Measurements from ENCODE around the gene ZSWIM5.
"Not testable (repeated sequence)": the region's sequence is repeated elsewhere in the genome, so short reads cannot be mapped to it uniquely, and the experiment has no call there.

The ZSWIM5 gene

DNA sequence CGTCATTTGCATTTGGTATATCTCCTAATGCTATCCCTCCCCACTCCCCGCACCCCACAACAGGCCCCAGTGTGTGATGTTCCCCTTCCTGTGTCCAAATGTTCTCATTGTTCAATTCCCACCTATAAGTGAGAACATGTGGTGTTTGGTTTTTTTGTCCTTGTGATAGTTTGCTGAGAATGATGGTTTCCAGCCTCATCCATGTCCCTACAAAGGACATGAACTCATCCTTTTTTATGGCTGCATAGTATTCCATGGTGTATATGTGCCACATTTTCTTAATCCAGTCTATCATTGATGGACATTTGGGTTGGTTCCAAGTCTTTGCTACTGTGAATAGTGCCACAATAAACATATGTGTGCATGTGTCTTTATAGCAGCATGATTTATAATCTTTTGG lies 73.7 kb downstream of the ZSWIM5 start:
- H3K27ac Mint-ChIP-seq, H3K4me3 Mint-ChIP-seq, H3K9me3 Mint-ChIP-seq, H3K27me3 Mint-ChIP-seq, H3K36me3 Mint-ChIP-seq: not testable (repeated sequence)
- H3K4me1 Mint-ChIP-seq: peaks cover 15% of the 10 kb centered on the region

DNA sequence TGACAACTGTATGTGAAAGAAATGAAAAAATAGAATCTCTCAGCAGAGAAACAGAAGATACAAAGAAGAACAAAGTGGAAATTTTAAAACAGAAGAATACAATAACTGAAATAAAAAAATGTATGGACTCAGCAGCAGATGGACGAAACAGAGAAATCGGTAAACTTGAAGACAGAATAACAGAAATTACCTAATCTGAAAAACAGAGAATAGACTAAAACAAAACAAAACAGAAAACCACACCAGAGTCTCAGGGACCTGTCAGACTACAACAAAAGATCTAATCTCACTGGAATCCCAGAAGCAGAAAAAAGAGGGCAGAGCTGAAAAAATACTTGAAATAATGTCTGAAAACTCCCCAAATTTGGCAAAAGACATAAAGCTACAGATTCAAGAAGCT lies 83.0 kb downstream of the ZSWIM5 start:
- no peak overlapping the region for H3K27ac Mint-ChIP-seq
- peaks cover 24% of the 10 kb centered on the region for H3K4me1 Mint-ChIP-seq
- H3K9me3 Mint-ChIP-seq: no peaks in the 10 kb centered on the region
- H3K36me3 Mint-ChIP-seq: no peaks in the 10 kb centered on the region
- H3K27me3 Mint-ChIP-seq: no peaks in the 10 kb centered on the region
- no peak overlapping the region for H3K4me3 Mint-ChIP-seq

DNA sequence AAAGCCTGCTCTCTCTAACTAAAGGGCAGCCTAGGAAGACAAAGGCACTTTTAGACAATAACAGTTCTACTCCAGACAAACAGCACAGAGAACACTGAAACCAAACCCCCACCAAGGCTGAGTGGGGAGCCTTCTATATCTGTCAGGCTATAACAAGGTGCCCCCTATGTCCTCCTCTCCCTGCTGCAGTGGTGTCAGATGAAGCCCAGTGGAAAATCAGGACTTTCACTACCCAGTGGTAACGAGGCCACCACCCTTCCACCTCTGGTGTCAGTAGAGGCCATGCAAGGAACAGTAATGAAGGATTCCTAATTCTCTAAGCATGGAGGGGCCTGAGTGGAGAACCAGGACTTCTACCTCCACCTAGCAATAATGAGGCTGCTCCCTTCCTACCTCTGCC lies 83.7 kb downstream of the ZSWIM5 start:
- H3K9me3 Mint-ChIP-seq: no peaks in the 10 kb centered on the region
- no peaks in the 10 kb centered on the region for H3K36me3 Mint-ChIP-seq
- H3K4me1 Mint-ChIP-seq: peaks cover 30% of the 10 kb centered on the region
- H3K27ac Mint-ChIP-seq: no peak overlapping the region
- H3K4me3 Mint-ChIP-seq: no peak overlapping the region
- H3K27me3 Mint-ChIP-seq: no peaks in the 10 kb centered on the region

DNA sequence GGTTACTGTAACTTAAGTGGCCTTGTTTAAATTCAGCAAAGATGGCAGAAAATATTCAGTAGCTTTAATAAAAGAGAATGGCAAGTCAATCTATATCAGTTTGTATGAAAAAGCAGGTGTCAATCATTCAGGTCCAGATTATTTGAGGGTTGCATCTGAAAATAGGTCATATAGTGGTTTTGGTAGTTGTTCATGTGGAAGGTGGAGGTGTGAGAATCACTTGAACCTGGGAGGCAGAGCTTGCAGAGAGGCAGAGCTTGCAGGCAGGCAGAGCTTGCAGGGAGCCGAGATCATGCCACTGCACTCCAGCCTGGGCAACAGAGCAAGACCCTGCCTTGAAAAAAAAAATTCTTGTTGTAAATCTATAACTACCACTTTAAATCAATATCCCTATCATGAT lies 88.6 kb downstream of the ZSWIM5 start:
- Mint-ChIP-seq H3K4me3 (no peak overlapping the region), H3K36me3 (no peaks in the 10 kb centered on the region), H3K4me1 (peaks cover 55% of the 10 kb centered on the region)

DNA sequence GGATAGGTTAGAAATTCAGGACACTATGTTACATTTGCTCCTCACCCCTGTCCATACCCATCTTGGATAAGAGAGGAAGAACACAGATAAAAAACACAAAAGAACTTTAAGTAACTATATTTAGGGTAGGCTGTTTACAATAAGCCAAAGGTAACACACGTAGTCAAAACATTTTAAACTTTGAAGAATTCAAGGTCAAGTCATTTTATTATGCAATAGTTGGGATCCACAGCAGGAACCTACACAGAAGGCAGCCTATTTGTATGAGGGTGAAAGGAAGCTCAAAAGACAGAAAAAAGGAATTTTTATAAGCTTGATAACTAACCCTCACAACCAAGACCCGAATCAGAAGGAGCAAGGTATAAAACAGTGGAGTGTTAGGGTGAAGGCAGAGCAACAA lies 89.6 kb downstream of the ZSWIM5 start:
- Mint-ChIP-seq H3K36me3 (peaks cover 2% of the 10 kb centered on the region), H3K4me1 (peaks cover 53% of the 10 kb centered on the region), H3K27me3 (no peaks in the 10 kb centered on the region), H3K4me3 (peak overlapping the region; percentile 67), H3K27ac (peak overlapping the region; percentile 60), H3K9me3 (no peaks in the 10 kb centered on the region)

More for the DNA sequence above, 88.6 kb downstream of the ZSWIM5 start:
- Mint-ChIP-seq H3K9me3 (no peaks in the 10 kb centered on the region), H3K27me3 (no peaks in the 10 kb centered on the region), H3K27ac (no peak overlapping the region)

DNA sequence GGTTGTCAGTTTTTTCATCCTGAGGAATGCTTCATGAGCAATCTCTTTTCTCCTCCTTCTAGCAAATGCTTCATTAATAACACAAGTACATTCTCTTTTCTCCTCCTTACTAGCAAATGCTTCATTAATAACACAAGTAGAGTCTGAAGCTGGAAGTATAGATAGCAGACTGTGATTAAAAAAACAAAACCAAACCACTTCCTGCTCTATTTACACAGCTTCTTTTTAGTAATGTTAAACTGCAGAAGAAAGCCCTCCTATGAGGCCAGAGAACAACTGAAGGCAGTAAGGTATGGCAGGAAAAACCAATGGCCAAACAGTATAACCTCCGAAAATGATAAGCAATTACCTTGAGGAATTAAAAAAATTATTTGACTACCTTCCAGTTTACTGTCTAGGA lies 90.1 kb downstream of the ZSWIM5 start:
- Mint-ChIP-seq H3K4me1 (peaks cover 49% of the 10 kb centered on the region), H3K4me3 (peak overlapping the region; percentile 67), H3K27ac (peak overlapping the region; percentile 60), H3K36me3 (peaks cover 2% of the 10 kb centered on the region), H3K9me3 (no peaks in the 10 kb centered on the region), H3K27me3 (no peaks in the 10 kb centered on the region)

DNA sequence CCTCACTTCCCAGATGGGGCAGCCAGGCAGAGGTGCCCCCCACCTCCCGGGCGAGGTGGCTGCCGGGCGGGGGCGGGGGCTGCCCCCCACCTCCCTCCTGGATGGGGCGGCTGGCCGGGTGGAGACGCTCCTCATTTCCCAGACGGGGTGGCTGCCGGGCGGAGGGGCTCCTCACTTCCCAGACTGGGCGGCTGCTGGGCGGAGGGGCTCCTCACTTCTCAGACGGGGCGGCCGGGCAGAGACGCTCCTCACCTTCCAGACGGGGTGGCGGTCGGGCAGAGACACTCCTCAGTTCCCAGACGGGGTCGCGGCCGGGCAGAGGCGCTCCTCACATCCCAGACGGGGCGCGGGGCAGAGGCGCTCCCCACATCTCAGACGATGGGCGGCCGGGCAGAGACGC lies 91.2 kb downstream of the ZSWIM5 start:
- not testable (repeated sequence) for H3K27me3 Mint-ChIP-seq, H3K9me3 Mint-ChIP-seq, H3K36me3 Mint-ChIP-seq, H3K27ac Mint-ChIP-seq, H3K4me3 Mint-ChIP-seq
- peaks cover 43% of the 10 kb centered on the region for H3K4me1 Mint-ChIP-seq

DNA sequence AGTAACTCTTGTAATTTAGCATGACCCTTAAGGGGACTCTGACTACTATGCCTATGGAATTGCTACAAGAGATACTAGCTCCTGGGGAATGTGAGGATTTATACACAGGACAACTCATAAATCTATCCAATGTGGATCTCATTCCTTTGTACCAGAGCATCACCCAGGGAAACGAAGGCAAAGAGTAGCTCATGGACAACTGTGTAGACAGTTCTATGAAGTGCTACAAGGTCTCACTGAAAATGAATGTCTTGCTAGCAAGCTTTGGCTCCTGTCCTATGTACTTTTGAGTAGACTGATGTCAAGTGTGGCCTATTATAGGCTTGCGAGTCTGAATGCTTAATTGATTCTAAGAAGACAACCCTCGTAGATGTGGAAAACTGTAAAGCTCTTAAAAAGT lies 93.7 kb downstream of the ZSWIM5 start:
- Mint-ChIP-seq H3K27ac (no peak overlapping the region), H3K9me3 (no peaks in the 10 kb centered on the region), H3K4me3 (no peak overlapping the region), H3K4me1 (peaks cover 29% of the 10 kb centered on the region), H3K27me3 (no peaks in the 10 kb centered on the region), H3K36me3 (peaks cover 4% of the 10 kb centered on the region)

DNA sequence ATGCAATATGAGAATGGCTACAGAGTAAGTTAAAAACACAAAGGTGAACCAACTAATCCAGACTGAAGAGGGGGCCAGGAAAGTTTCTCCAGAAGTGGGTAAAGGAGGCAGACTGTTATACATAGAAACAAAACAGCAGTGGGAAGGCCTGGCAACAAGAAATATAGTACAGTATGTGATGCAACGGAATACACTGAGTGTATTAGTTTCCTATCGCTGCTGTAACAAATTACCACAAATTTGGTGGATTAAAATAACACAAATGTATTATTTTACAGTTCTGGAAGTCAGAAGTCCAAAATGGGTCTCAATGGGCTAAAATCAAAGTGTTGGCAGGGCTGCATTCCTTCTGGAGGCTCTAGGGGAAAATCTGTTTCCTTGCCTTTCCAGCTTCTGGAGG lies 95.2 kb downstream of the ZSWIM5 start:
- Mint-ChIP-seq H3K36me3 (peaks cover 5% of the 10 kb centered on the region), H3K4me3 (no peak overlapping the region), H3K27ac (no peak overlapping the region), H3K27me3 (no peaks in the 10 kb centered on the region), H3K9me3 (no peaks in the 10 kb centered on the region), H3K4me1 (peaks cover 15% of the 10 kb centered on the region)

DNA sequence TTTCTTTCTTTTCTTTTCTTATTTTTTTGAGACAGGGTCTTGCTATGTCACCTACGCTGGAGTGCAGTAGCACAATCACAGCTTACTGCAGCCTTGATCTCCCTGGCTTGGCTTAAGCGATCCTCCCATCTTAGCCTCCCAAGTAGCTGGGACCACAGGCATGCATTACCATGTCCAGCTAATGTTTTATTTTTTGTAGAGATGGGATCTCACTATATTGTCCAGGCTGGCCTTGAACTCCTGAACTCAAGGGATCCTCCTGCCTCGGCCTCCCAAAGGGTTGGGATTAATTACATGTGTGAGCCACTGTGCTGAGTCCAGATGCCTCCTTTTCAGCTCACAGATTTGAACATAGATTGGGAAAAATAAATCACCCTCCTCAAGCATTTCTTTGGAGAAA lies 98.6 kb downstream of the ZSWIM5 start:
- no peaks in the 10 kb centered on the region for H3K27me3 Mint-ChIP-seq
- H3K4me1 Mint-ChIP-seq: peaks cover 9% of the 10 kb centered on the region
- H3K36me3 Mint-ChIP-seq: peaks cover 5% of the 10 kb centered on the region
- no peak overlapping the region for H3K4me3 Mint-ChIP-seq
- no peak overlapping the region for H3K27ac Mint-ChIP-seq
- H3K9me3 Mint-ChIP-seq: no peaks in the 10 kb centered on the region

DNA sequence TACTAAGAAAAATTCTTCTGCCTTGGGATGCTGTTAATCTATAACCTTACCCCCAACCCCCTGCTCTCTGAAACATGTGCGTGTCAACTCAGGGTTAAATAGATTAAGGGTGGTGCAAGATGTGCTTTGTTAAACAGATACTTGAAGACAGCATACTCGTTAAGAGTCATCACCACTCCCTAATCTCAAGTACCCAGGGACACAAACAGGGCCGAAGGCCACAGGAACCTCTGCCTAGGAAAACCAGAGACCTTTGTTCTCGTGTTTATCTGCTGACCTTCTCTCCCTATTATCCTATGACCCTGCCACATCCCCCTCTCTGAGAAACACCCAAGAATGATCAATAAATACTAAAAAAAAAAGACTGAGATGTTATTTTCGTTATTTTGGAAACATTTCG lies 99.5 kb downstream of the ZSWIM5 start:
- not testable (repeated sequence) for H3K36me3 Mint-ChIP-seq, H3K27me3 Mint-ChIP-seq, H3K27ac Mint-ChIP-seq, H3K9me3 Mint-ChIP-seq, H3K4me3 Mint-ChIP-seq, H3K4me1 Mint-ChIP-seq

DNA sequence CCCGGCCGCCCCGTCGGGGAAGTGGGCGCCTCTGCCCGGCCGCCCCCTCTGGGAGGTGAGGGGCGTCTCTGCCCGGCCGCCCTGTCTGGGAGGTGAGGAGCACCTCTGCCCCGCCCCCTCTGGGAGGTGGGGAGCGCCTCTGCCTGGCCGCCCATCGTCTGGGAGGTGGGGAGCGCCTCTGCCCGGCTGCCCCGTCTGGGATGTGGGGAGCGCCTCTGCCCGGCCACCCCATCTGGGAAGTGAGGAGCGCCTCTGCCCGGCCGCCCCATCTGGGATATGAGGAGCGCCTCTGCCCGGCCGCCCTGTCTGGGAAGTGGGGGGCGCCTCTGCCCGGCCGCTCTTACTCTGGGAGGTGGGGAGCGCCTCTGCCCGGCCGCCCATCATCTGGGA lies 100.3 kb downstream of the ZSWIM5 start:
- not testable (repeated sequence) for H3K36me3 Mint-ChIP-seq, H3K27ac Mint-ChIP-seq, H3K27me3 Mint-ChIP-seq

DNA sequence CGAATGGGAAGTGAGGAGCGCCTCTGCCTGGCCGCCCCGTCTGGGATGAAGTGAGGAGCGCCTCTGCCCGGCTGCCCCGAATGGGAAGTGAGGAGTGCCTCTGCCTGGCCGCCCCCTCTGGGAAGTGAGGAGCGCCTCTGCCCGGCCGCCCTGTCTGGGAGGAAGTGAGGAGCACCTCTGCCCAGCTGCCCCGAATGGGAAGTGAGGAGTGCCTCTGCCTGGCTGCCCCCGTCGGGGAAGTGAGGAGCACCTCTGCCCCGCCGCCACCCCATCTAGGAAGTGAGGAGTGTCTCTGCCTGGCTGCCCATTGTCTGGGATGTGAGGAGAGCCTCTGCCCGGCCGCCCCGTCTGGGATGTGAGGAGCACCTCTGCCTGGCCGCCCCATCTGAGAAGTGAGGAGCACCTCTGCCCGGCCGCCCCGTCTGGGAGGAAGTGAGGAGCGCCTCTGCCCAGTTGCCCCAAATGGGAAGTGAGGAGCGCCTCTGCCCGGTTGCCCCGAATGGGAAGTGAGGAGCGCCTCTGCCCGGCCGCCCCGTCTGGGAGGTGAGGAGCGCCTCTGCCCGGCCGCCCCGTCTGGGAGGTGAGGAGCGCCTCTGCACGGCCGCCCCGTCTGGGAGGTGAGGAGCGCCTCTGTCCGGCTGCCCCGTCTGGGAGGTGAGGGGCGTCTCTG lies 100.8 kb downstream of the ZSWIM5 start:
- not testable (repeated sequence) for H3K27ac Mint-ChIP-seq, H3K27me3 Mint-ChIP-seq, H3K4me3 Mint-ChIP-seq, H3K9me3 Mint-ChIP-seq, H3K36me3 Mint-ChIP-seq, H3K4me1 Mint-ChIP-seq

More for the DNA sequence above, 100.3 kb downstream of the ZSWIM5 start:
- not testable (repeated sequence) for H3K4me1 Mint-ChIP-seq, H3K4me3 Mint-ChIP-seq, H3K9me3 Mint-ChIP-seq

DNA sequence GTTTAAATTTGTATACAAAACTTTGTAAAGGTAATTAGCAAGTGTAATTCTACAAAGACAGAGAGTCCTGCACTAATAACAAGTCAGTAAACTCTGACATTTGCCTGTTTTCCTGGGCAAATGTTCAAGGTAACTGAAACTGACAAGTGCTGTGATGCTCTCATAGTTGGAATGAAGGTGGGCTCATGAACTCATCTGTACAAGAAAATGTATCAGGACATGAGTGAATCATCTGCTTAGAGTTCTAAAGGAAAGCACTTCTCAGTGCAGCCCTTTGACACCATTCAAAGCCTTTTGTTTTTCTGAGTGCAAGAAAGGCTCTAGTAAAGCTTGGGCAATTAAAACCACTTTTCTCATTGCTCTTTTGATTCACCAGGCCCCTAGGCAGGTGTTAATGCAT lies 102.9 kb downstream of the ZSWIM5 start:
- H3K27me3 Mint-ChIP-seq: no peaks in the 10 kb centered on the region
- H3K9me3 Mint-ChIP-seq: no peaks in the 10 kb centered on the region
- peaks cover 1% of the 10 kb centered on the region for H3K36me3 Mint-ChIP-seq
- H3K4me3 Mint-ChIP-seq: no peak overlapping the region
- no peak overlapping the region for H3K27ac Mint-ChIP-seq
- peaks cover 9% of the 10 kb centered on the region for H3K4me1 Mint-ChIP-seq

DNA sequence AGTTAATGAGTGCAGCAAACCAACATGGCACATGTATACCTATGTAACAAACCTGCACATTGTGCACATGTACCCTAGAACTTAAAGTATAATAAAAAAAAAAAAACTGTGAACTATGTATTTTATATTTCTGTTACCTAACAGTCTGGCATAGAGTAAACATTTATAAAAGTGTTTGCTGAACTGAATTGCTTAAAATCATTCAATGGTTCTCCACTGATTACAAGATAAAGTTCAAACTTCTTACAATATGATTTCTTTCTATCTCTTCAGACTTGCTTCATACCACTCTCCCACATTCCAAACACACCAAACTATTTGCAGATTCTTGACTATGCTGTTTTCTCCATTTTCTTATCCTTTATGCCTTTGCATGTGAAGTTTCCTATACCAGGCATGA lies 104.5 kb downstream of the ZSWIM5 start:
- Mint-ChIP-seq H3K27me3 (no peaks in the 10 kb centered on the region), H3K36me3 (no peaks in the 10 kb centered on the region), H3K9me3 (no peaks in the 10 kb centered on the region), H3K4me3 (no peak overlapping the region), H3K4me1 (peaks cover 9% of the 10 kb centered on the region), H3K27ac (no peak overlapping the region)

DNA sequence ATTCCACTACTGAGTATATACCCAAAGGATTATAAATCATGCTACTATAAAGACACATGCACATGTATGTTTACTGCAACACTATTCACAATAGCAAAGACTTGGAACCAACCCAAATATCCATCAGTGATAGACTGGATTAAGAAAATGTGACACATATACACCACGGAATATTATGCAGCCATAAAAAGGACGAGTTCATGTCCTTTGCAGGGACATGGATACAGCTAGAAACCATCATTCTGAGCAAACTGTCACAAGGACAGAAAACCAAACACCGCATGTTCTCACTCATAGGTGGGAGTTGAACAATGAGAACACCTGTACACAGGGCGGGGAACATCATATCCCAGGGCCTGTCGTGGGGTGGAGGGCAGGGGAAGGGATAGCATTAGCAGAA lies 104.9 kb downstream of the ZSWIM5 start:
- H3K36me3 Mint-ChIP-seq, H3K27me3 Mint-ChIP-seq, H3K27ac Mint-ChIP-seq, H3K9me3 Mint-ChIP-seq, H3K4me1 Mint-ChIP-seq, H3K4me3 Mint-ChIP-seq: not testable (repeated sequence)

DNA sequence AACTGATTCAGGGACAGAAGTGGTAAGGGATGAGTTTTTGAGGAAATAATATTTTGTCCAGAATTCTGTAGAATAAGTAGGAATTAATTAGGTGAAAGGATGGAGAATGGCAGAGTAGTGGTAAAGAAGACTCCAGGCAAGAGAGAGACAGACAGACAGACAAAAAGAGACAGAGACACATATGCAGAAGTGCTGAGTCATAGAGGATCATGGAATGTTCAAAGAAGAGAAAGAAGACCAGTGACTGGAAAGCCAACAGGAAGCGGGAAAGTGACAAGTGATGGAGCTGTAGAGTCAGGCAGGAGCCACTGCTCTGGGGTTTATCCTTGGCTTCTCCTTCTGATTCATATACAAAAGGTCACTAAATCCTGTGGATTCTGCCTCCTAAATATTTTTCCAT lies 108.5 kb downstream of the ZSWIM5 start:
- Mint-ChIP-seq H3K27me3 (no peaks in the 10 kb centered on the region), H3K4me3 (no peak overlapping the region), H3K36me3 (no peaks in the 10 kb centered on the region)

More for the DNA sequence above, 108.5 kb downstream of the ZSWIM5 start:
- no peak overlapping the region for H3K27ac Mint-ChIP-seq
- no peaks in the 10 kb centered on the region for H3K4me1 Mint-ChIP-seq
- no peaks in the 10 kb centered on the region for H3K9me3 Mint-ChIP-seq
